Kidney capillary endothelial cell (primary cell): ENCODE measurements around the gene TMEM114.
A peak's percentile ranks its signal among the peaks of the same experiment; 100 is the strongest.

Source experiments
- DNase-seq: peaks from one replicate; pipeline ENCODE4 v3.0.0-alpha.2; 2018; ENCODE audit warnings: low spot score

Gene TMEM114

GRCh38 chr16:8611122-8611521 lies 20.8 kb upstream of the TMEM114 start:
- no peak for DNase-seq

- no peak for DNase-seq
Measured at GRCh38 chr16:8607214-8607613, 16.9 kb upstream of the TMEM114 start.

- DNase-seq: no peak
Measured at GRCh38 chr16:8605554-8605953, 15.2 kb upstream of the TMEM114 start.

DNA sequence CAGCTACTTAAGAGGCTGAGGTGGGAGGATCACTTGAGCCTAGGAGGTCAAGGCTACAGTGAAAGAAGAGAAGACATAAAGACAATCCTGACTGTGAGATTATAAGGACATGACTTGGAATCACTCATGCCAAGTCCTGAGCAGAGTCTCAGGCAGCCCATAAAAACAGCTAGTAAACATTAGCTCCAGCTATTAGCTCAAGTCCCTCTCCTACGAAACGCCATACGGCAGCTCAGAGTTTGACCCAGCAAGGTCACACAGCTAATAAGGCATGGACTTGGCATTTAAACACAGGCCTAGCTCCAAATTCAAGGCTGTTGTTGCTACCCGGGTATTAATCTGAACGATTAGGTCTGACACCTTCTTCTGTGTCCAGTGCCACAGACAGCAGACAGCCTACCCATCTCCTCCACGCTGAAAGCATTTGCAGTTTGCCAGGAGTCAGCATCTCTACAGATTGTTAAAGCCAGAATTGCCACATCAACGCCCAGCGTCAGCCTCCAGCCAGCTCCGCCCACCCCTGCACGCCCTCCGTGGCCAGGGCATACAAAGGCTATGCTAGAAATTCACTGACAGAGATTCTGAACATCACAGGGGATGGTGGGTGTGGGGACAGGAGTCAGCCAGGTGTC lies 9.9 kb upstream of the TMEM114 start:
- DNase-seq: no peak

DNA sequence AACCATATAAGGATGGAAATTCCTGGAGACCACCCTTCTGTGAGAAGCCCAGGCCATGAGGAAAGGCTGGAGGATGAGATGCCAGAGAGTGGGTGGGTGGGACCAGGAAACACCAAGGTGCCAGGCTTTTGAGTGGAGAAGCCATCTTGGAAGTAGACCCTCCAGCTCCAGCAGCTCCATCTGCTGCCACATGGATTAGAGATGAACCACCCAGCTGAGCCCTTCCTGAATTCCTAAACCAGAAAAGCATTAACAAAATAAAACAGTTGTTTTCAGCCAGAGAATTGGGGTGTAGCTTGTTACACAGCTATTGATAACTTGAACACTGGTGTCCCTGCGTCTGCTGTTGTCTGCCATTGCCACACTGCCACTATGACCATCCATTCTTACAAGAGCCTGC lies 6.3 kb upstream of the TMEM114 start:
- no peak for DNase-seq

- DNase-seq: no peak
Measured at GRCh38 chr16:8595783-8596182, 5.5 kb upstream of the TMEM114 start.

DNA sequence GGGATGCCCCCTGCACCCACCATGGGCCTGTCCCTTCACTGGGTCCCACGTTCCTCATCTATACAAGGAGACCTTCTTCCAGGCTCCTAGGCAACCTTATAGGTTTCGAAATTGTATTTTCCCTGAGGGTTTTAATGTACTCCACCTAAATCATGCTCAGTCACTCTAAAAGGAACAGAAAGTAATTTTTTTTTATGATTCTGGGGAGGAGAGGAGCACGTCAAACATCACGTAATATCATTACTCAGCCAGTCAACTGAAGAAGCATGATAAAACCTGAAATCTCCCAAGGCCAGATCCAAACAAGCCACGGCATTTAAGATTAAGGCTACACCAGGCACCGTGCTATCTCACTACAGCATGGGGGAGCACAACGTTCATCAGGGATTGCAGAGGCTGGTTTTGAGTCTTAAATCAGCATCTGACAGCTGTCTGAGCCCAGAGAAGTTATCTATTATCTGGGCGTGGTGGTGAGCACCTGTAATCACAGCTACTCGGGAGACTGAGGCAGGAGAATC lies 3.9 kb upstream of the TMEM114 start:
- no peak for DNase-seq

- no peak for DNase-seq
Measured at GRCh38 chr16:8591451-8591850, 1.1 kb upstream of the TMEM114 start.

DNA sequence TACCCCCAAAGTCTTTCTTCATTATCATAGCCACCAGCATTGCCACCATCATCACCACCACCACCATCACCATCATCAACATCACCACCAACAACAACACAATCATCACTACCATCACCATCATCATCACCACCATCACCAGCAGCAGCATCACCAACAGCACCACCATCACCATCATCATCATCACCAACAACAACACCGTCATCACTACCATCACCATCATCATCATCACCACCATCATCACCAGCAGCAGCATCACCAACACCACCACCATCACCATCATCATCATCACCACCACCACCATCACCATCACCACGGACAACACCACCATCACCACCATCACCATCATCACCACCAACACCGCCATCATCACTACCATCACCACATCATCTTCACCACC lies 500 bp upstream of the TMEM114 start:
- no peak for DNase-seq

DNA sequence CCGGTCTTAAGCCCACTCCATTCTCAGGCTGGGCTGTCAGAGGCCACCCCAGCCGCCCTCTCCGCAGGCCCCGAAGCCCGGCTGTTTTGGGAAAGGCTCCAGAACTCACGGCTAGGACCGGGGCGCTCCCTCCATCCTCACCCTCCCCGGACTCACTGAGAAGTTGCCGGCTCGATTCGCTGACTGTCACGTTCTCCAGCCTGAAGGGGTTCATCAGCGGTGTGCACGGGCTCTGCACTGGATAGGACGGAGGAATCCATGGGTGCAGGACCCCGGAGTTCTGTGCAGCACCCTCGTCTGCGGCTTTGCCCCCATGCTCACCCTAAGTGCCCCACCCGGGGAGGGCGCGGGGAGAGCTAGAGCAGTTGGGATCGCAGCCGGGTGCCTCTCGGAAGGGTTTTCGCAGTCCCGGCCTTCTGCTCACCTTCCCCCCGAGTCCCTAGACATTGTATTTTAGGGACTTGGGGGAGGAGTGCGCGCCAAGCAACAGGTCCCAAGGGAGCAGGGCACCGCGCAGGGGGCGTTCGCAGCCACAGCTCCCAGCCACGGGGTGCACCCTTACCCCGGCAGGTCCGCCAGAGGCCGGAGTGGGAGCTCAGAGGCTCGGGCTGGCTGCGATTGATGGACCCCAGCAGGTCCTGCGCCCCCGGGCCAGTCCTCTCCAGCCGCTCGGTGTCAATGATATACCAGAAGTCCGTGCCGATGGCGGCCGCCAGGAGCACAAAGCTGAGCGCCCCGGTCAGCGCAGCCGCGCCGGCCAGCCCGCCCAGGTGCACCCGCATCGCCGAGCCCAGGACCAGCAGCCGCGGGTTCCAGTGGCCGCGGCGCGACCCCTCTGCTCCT lies 1.0 kb downstream of the TMEM114 start:
- DNase-seq: no peak

DNA sequence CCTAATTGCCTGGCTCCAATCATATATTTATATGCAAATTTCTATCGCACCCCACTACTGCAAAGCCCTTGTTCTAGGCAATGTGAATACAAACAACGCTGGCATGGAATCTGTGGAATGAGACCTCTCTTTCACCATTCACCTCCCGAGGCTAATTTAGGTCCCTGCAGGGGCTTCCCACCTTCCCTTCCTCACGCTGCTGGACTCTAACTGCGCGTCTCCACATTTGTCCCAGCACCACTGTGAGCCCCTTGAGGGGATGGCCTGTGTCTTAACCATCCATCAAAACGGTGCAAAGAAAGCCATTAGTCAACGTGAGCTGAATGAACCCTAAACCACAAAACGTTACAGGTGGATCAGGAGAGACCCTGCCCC lies 1.6 kb downstream of the TMEM114 start:
- no peak for DNase-seq

GRCh38 chr16:8587065-8587464 lies 3.2 kb downstream of the TMEM114 start:
- no peak for DNase-seq

- no peak for DNase-seq
Measured at GRCh38 chr16:8585857-8586256, 4.5 kb downstream of the TMEM114 start.

DNA sequence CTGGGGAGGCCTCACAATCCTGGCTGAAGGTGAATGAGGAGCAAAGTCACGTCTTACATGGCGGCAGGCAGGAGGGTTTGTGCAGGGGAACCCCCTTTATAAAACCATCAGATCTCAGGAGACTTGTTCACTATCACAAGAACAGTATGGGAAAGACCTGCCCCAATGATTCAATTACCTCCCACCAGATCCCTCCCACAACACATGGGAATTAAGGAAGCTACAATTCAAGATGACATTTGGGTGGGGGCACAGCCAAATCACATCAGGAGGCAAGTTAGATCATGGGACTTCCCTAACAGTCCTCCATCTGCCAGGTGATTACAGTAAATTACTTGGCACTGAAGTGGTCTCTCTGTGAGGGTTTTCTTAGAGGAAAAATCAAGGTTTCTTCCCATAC lies 5.3 kb downstream of the TMEM114 start:
- DNase-seq: no peak

- DNase-seq: no peak
Measured at GRCh38 chr16:8583732-8584131, 6.6 kb downstream of the TMEM114 start.

DNA sequence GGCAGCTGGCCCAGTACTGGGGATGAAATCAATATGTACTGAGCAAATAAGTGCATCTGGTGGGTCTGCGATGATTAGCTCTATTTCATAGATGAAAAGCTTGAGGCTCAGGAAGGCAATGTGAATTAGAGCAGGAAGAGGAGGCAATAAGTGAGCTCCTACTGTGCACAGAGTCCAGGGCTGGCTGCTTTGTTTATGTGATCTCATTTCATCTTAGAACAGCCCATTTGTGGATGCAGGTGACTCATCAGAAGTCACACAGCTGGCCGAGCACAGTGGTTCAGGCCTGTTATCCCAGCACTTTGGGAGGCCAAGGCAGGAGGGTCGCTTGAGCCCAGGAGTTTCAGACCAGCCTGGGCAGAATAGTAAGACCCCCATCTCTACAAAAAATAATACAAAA lies 7.1 kb downstream of the TMEM114 start:
- DNase-seq: peak; percentile 24

- no peak for DNase-seq
Measured at GRCh38 chr16:8581831-8582580, 8.3 kb downstream of the TMEM114 start.

- no peak for DNase-seq
Measured at GRCh38 chr16:8579559-8579958, 10.8 kb downstream of the TMEM114 start.

GRCh38 chr16:8577678-8578304 lies 12.5 kb downstream of the TMEM114 start:
- DNase-seq: no peak

DNA sequence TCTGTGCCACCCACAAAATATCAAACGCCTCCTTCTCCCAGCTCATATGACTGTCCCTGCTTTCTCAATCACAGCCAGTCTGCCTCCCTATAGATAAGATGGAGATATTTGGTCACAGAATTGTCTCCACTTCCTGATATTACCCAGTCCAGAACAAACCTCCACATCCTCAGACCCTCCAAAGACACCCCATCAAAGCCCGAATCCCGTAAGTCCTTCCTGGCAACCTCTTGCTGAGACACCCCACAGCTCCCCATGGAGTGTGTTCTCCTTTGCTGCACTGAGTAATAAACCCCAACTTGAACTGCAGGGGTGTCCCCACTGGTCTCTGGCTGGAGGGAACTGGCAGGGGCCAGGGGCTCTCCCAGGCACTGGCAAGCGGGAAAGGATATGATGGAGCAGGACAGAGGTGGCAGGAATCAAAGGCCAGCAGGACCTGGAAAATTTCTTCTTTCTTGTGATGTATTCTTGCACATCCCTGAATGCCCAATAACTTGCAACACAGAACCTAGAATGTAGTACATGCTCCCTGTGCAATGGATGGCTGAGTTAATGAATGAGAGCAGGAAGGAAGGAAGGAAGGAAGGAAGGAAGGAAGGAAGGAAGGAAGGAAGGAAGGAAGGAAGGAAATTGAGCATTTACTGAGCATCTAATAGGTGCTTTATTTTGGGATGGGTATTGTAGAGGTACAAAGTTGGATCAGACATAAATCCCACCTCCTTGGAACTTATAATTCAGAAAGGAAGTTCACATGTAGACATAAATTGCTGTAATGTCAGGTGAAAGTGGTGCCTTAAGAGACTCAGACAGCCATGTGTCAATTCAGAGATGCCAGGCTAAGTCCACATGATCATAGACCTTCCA lies 13.9 kb downstream of the TMEM114 start:
- no peak for DNase-seq

DNA sequence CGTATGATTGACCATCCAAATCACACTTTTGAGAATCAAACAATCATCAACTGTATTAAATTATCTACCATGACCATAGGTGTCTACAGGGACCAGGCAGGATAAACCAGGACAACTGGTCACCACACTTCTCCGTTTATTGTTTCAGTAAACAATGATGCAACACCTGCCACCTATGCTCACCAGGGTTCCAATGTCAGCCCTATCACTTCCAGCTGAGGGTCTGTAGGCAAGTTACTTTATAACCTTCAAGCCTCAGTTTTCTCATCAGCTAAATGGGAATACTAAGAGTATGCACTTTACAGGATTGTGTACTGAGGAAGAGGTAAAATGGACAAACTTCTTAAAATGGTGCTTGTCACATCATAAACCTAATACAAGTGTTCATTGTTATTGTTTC lies 14.9 kb downstream of the TMEM114 start:
- DNase-seq: no peak
